B cell (primary cell): ENCODE data around the gene LRFN5.

Experiments
- CTCF ChIP-seq: fragments of 200-600 bp; IDR thresholded peaks from one replicate; pipeline ENCODE4 v1.8.0; 2022; ENCODE audit warnings: antibody characterized with exemption, mild to moderate bottlenecking
- EZH2 ChIP-seq: IDR thresholded peaks from 2 replicates; pipeline ENCODE4 v1.6.1; 2012; ENCODE audit warnings: borderline replicate concordance, low read depth, mild to moderate bottlenecking, moderate library complexity, low read length; ENCODE audit not compliant: insufficient read depth, poor library complexity, severe bottlenecking

- TF ChIP-seq EZH2 (no peak), CTCF (no peak)
Measured at GRCh38 chr14:41623736-41624135, 17.1 kb downstream of the LRFN5 start.
